Endothelial cell of umbilical vein (primary cell): ENCODE measurements around the gene GPN1. TPM values are rescaled to one million over a fixed set of nuclear protein-coding genes. Genes with fewer than 3 reads are reported as not detected.
"Not testable (repeated sequence)": the region's sequence is repeated elsewhere in the genome, so short reads cannot be mapped to it uniquely, and the experiment has no call there.

Experiments used
- BruUV-seq: library from RNA; stranded (reverse); fragments of 400-500 nt; replicated peaks from 2 replicates; lab custom pipeline; 2021; lab: Mats Ljungman, UMichigan
- CTCF ChIA-PET: fragments of 300-600, 350-600 bp; sonication (Branson Sonifier 250); formaldehyde crosslinking; loops from one replicate; lab custom pipeline; 2021; ENCODE audit warnings: antibody characterized with exemption, inconsistent platforms; lab: Charles Lee
- POLR2A ChIA-PET: fragments of 300-600, 350-600 bp; sonication (Branson Sonifier 250); formaldehyde crosslinking; loops from one replicate; lab custom pipeline; 2021; ENCODE audit warnings: antibody characterized with exemption, inconsistent platforms; lab: Charles Lee
- DNase-seq: peaks from one replicate; pipeline ENCODE4 v3.0.0-alpha.2; 2011; ENCODE audit warnings: low read depth, low spot score
- FAIRE-seq: peaks from 2 replicates; lab custom pipeline; 2011; peaks lifted over from hg19 to GRCh38; lab: Jason Lieb, UNC
- H2AFZ ChIP-seq: 2 replicates; pipeline ENCODE4 v1.6.0; 2012; ENCODE audit warnings: low read depth, low read length, control low read depth, inconsistent platforms
- H3K27ac ChIP-seq: 2 replicates; pipeline ENCODE4 v1.5.1; 2011; ENCODE audit warnings: low read depth, mild to moderate bottlenecking, control low read depth, low read length, moderate library complexity; ENCODE audit not compliant: insufficient read depth
- H3K27me3 ChIP-seq, 2 experiments: 2 replicates each; pipeline versions ENCODE4 v1.6.0 to v1.6.1; 2011; ENCODE audit warnings: low read length in 2 of 2, mixed read lengths in 1 of 2; ENCODE audit not compliant: control insufficient read depth in 2 of 2, insufficient read depth in 2 of 2
- H3K36me3 ChIP-seq, 2 experiments: 2 replicates in 1 of 2; 3 replicates in 1 of 2; pipeline ENCODE4 v1.5.1; 2011; ENCODE audit warnings: low read length in 2 of 2, mild to moderate bottlenecking in 1 of 2, moderate library complexity in 1 of 2; ENCODE audit not compliant: control insufficient read depth in 2 of 2, insufficient read depth in 2 of 2; ENCODE audit errors: extremely low read depth in 1 of 2
- H3K4me1 ChIP-seq: 3 replicates; pipeline ENCODE4 v1.5.1; 2011; ENCODE audit warnings: mild to moderate bottlenecking, low read length; ENCODE audit not compliant: control insufficient read depth, insufficient read depth; ENCODE audit errors: extremely low read depth
- H3K4me2 ChIP-seq: 2 replicates; pipeline ENCODE4 v1.6.1; 2011; ENCODE audit warnings: low read length, control low read depth, mixed read lengths; ENCODE audit not compliant: insufficient read depth
- H3K4me3 ChIP-seq, 3 experiments: fragments of 200-600 bp in 1 of 3; sonication (generic), shearing (Covaris generic) in 1 of 3; replicated peaks in 1 of 3; 2 replicates each; pipeline ENCODE4 v1.5.1; 2011 to 2016; ENCODE audit warnings: control low read depth in 3 of 3, low read length in 3 of 3, mild to moderate bottlenecking in 2 of 3, inconsistent platforms in 1 of 3, low read depth in 1 of 3, moderate library complexity in 1 of 3; ENCODE audit not compliant: insufficient read depth in 1 of 3
- H3K79me2 ChIP-seq: 2 replicates; pipeline ENCODE4 v1.6.0; 2012; ENCODE audit warnings: low read length, inconsistent platforms; ENCODE audit not compliant: control insufficient read depth, insufficient read depth
- H3K9ac ChIP-seq: replicated peaks from 2 replicates; pipeline ENCODE3; 2011; ENCODE audit warnings: low read length, control low read depth; ENCODE audit not compliant: insufficient read depth; ENCODE audit errors: extremely low read depth
- H3K9me1 ChIP-seq: replicated peaks from 3 replicates; pipeline ENCODE4 v1.6.0; 2011; ENCODE audit warnings: mild to moderate bottlenecking, low read length; ENCODE audit not compliant: control insufficient read depth, insufficient read depth; ENCODE audit errors: extremely low read depth
- H3K9me3 ChIP-seq: replicated peaks from 2 replicates; pipeline ENCODE4 v1.5.1; 2012; ENCODE audit warnings: low read length, inconsistent platforms; ENCODE audit not compliant: control insufficient read depth, insufficient read depth
- H4K20me1 ChIP-seq: replicated peaks from 2 replicates; pipeline ENCODE3; 2011; ENCODE audit warnings: mild to moderate bottlenecking, low read length; ENCODE audit not compliant: control insufficient read depth, insufficient read depth; ENCODE audit errors: extremely low read depth
- EZH2 ChIP-seq: IDR thresholded peaks from 2 replicates; pipeline ENCODE4 v1.6.1; 2012; ENCODE audit warnings: borderline replicate concordance, low read depth, mild to moderate bottlenecking, moderate library complexity, low read length, inconsistent platforms; ENCODE audit not compliant: severe bottlenecking
- FOS ChIP-seq: IDR thresholded peaks from 2 replicates; pipeline ENCODE4 v1.6.1; 2011; ENCODE audit warnings: mild to moderate bottlenecking, low read length, moderate library complexity, borderline replicate concordance; ENCODE audit not compliant: insufficient read depth
- GATA2 ChIP-seq: IDR thresholded peaks from 2 replicates; pipeline ENCODE4 v1.7.0; 2011; ENCODE audit warnings: low read depth, mild to moderate bottlenecking, moderate library complexity, mixed read lengths, low read length; ENCODE audit not compliant: insufficient read length, insufficient read depth
- JUN ChIP-seq: IDR thresholded peaks from 2 replicates; pipeline ENCODE4 v1.6.1; 2011; ENCODE audit warnings: borderline replicate concordance, low read depth; ENCODE audit not compliant: insufficient read length, insufficient read depth
- MYC ChIP-seq: IDR thresholded peaks from one replicate; pipeline ENCODE4 v1.6.1; 2011; ENCODE audit warnings: mild to moderate bottlenecking, low read depth, low read length
- POLR2AphosphoS5 ChIP-seq: IDR thresholded peaks from 2 replicates; pipeline ENCODE4 v1.6.1; 2012; ENCODE audit warnings: low read depth, mild to moderate bottlenecking, control low read depth, low read length, moderate library complexity; ENCODE audit not compliant: insufficient read depth
- dilution Hi-C: fragments of 300-500 bp; cut with MboI; formaldehyde crosslinking; loops from one replicate; pipeline ENCODE4 v1.15.0; 2019; ENCODE audit warnings: low sequenced_read_pairs; ENCODE audit not compliant: extremely low pct_ligation_motif_present
- intact Hi-C: fragments of 100-400 bp; cut with micrococcal nuclease; formaldehyde crosslinking; loops from one replicate; pipeline ENCODE4 v1.10.0; 2022
- polyA plus RNA-seq, 4 experiments: library from polyadenylated mRNA; depleted of rRNA in 3 of 4; stranded (reverse) in 3 of 4; unstranded in 1 of 4; fragments of >200 nt; gene quantifications; 2 replicates each; pipeline versions ENCODE4 v1.2.1 to v1.2.3, GENCODE V29; 2011 to 2012; ENCODE audit warnings: missing spikeins in 1 of 4
- total RNA-seq: library from RNA; stranded (reverse); gene quantifications from 2 replicates; pipeline ENCODE4 v1.2.3, GENCODE V29; 2021
- TF ChIP-seq, protein P1 (sequence below): IDR thresholded peaks from 2 replicates; pipeline ENCODE4 v1.6.1; 2011; ENCODE audit not compliant: insufficient read depth, insufficient read length

The GPN1 gene
- total and polyA plus RNA-seq, 2 donors (not counting 3 experiments of a cell fraction or from before 2014, with no cell fraction given) = 35.4 to 45.5 TPM

DNA sequence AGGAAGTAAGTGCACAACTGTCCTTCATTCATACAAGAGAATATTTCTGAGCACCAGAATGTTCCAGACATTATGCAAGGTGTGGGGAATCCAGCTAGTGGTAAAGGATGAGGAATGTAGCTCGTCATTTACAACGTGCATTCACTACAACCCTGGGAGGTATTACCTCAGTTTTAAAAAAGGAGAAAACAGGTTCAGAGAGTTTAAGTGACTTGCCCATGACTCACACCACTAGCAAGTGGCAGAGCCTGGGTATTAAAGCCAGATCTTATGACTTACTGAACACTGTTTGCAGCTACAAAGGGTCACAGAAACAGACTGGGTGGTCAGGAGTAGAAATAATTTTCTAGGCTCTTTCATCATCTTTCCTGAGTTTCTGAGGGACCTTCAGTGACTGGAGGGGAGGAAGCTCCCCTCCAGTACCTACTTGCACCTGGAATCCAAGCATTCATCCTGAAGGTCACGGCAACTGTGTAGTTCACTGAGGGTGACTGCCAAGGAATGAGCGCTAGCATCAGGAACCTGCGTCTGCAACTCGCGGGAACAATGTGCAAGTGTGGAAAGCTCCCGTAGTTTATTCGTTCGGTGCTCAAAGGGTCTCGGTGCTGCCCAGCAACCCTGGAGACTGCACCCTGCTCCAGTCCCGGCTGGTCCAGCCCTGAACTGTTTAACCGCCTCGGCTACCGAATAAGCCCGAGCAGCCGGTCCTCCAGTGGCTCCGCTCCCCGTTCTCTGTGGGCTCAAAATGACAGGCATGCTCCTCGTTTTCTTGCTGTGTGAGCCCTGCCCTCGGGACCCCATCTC lies 685 bp upstream of the GPN1 start:
- ChIA-PET POLR2A (interaction anchor here (0.6 kb wide), 1 partner anchor 21 kb away, joined by 4 read pairs; no protein-coding TSS in a partner anchor), CTCF (interaction anchor here (1.0 to 2.4 kb wide), 2 partner anchors 10 to 55 kb away, joined by 3 to 14 read pairs; no protein-coding TSS in a partner anchor)
- peak; percentile 63 for FAIRE-seq
- H3K27me3 ChIP-seq = no peaks in the 10 kb centered on the region
- peaks cover 10% of the 10 kb centered on the region for H3K79me2 ChIP-seq
- H3K27ac ChIP-seq = peak overlapping the region; percentile 69
- H3K4me3 ChIP-seq = peak overlapping the region; percentile 9 to 98 (median 98)
- no peaks in the 10 kb centered on the region for H3K9me3 ChIP-seq
- H3K4me1 ChIP-seq = peaks cover 27% of the 10 kb centered on the region
- peak overlapping the region; percentile 95 for H2AFZ ChIP-seq
- peak; percentile 60 for DNase-seq
- dilution Hi-C loops = no loop called here
- no peaks in the 10 kb centered on the region for H4K20me1 ChIP-seq
- intact Hi-C loops = loop anchor here (1.0 to 2.0 kb wide), 4 partner anchors 45 to 200 kb away; partner anchors contain the start of genes IFT172, NRBP1 and ZNF512
- no peaks in the 10 kb centered on the region for H3K9me1 ChIP-seq
- peak overlapping the region; percentile 95 for H3K9ac ChIP-seq
- BruUV-seq = no TSS peak
- TF ChIP-seq GATA2 = no peak
- TF ChIP-seq FOS = peak; percentile 73
- TF ChIP-seq, protein P1, sequence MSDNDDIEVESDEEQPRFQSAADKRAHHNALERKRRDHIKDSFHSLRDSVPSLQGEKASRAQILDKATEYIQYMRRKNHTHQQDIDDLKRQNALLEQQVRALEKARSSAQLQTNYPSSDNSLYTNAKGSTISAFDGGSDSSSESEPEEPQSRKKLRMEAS = no peak
- TF ChIP-seq EZH2 = no peak
- TF ChIP-seq MYC = no peak
- TF ChIP-seq POLR2AphosphoS5 = peak; percentile 17
- peak; percentile 32 for TF ChIP-seq JUN
- peaks cover 3 to 8% of the 10 kb centered on the region in 2 experiments for H3K36me3 ChIP-seq
- H3K4me2 ChIP-seq = peak overlapping the region; percentile 99

DNA sequence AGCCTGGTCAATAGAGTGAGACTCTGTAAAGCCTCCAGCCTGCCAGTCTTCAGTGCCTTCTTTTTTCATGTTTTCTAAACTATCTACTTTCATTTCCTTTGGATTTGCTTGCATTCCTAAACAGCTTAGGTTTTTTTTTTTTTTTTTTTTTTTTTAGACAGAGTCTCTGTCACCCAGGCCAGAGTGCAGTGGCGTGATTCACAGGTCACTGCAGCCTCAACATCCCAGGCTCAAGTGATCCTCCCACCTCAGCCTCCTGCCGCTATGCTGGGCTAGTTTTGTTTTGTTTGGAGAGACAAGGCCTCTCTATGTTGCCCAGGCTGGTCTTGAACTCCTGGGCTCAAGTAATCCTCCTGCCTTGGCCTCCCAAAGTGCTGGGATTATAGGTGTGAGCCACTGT lies 1.4 kb downstream of the GPN1 start:
- H3K27me3 ChIP-seq, H3K9ac ChIP-seq, dilution Hi-C loops, FAIRE-seq, H3K9me1 ChIP-seq, H2AFZ ChIP-seq, DNase-seq, CTCF ChIA-PET, BruUV-seq, intact Hi-C loops, H3K4me3 ChIP-seq, H3K27ac ChIP-seq, H3K4me2 ChIP-seq, H3K79me2 ChIP-seq, H4K20me1 ChIP-seq, H3K9me3 ChIP-seq: not testable (repeated sequence)
- Histone ChIP-seq H3K36me3 (peaks cover 10 to 11% of the 10 kb centered on the region in 2 experiments), H3K4me1 (peaks cover 27% of the 10 kb centered on the region)
- POLR2A ChIA-PET = interaction anchor here (0.7 kb wide), 1 partner anchor 181 kb away, joined by 3 read pairs; no protein-coding TSS in a partner anchor
